Measurements from ENCODE around the gene GSE1. TPM values are rescaled to one million over a fixed set of nuclear protein-coding genes. Genes with fewer than 3 reads are reported as not detected.

The GSE1 gene
- total RNA-seq, 1 donor from 2014 or later: 101 TPM

- no peak for DNase-seq (ENCODE audit: extremely low spot score, unreplicated experiment)
- Mint-ChIP-seq H3K27ac (peak overlapping the region; percentile 62), H3K36me3 (peaks cover 4% of the 10 kb centered on the region), H3K9me3 (no peaks in the 10 kb centered on the region), H3K27me3 (peaks cover 10% of the 10 kb centered on the region), H3K4me3 (peak overlapping the region; percentile 52), H3K4me1 (ENCODE audit: unreplicated experiment) (peaks cover 69% of the 10 kb centered on the region)
- TF ChIP-seq CTCF (conservative IDR thresholded peaks at IDR 0.05): no peak
These were observed 30.7 kb upstream of the GSE1 start for GRCh38 chr16:85582229-85582991.

DNA sequence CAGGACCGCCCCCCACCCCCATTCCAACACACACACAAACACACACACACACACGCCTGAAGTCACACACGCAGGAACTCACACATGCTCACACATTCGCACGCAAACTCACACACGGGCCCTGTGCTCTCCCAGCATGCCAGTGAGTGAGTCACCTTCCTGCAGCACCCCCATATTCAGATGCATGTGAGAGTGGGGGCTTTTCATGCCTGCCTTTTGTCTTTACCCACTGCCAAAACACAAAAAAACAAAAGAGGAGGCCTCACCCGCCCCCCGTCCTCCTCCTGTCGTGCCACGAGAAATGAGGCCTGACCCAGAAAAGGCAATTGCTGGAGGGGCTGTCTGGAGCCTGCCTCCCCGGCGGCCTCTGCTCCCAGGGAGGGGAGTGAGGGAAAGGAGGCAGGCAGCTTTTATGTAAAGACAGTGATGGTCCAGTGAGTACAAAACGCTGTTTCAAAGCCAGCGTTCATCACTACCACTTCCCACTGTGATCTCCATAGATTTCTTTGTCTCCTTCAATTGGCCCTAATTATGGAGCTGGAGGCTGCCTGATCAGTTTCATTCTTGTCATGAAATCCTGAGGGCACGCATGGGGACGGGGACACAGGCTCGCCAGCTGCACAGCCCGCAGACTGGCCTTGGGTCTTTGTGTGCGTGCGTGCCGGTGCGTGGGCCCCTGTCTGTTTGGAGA lies 29.5 kb upstream of the GSE1 start:
- Mint-ChIP-seq H3K36me3 (peaks cover 4% of the 10 kb centered on the region), H3K4me3 (peak overlapping the region; percentile 67), H3K9me3 (no peaks in the 10 kb centered on the region), H3K27me3 (peaks cover 9% of the 10 kb centered on the region), H3K27ac (peak overlapping the region; percentile 70), H3K4me1 (ENCODE audit: unreplicated experiment) (peaks cover 64% of the 10 kb centered on the region)
- no peak for TF ChIP-seq CTCF (conservative IDR thresholded peaks at IDR 0.05)
- DNase-seq (ENCODE audit: extremely low spot score, unreplicated experiment): no peak

DNA sequence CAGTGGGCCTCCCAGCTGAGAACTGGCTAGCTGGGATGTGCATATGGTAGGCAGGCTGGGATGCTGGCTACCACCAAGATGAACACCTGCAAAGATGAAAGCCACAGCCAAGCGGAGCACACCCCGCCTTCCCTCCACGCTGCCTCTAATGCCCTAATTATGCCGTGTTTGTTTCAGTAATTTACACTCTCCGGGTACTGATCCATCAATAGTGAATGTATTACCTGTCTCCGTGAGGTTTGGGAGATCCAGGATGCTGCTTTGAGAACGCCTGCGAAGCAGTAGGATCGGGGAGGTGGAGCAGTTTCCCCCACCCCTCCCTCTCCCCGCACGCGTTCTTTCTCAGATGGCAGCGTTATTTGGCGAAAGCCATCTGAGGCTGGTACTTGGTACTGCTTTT lies 28.9 kb upstream of the GSE1 start:
- Mint-ChIP-seq H3K4me3 (peak overlapping the region; percentile 58), H3K4me1 (ENCODE audit: unreplicated experiment) (peaks cover 58% of the 10 kb centered on the region), H3K27ac (peak overlapping the region; percentile 46), H3K36me3 (peaks cover 4% of the 10 kb centered on the region), H3K27me3 (peaks cover 6% of the 10 kb centered on the region), H3K9me3 (no peaks in the 10 kb centered on the region)
- no peak for TF ChIP-seq CTCF (conservative IDR thresholded peaks at IDR 0.05)
- no peak for DNase-seq (ENCODE audit: extremely low spot score, unreplicated experiment)

GRCh38 chr16:85584819-85585282 lies 28.3 kb upstream of the GSE1 start:
- Mint-ChIP-seq H3K27ac (peak overlapping the region; percentile 46), H3K4me1 (ENCODE audit: unreplicated experiment) (peaks cover 52% of the 10 kb centered on the region), H3K36me3 (peaks cover 3% of the 10 kb centered on the region), H3K27me3 (peaks cover 6% of the 10 kb centered on the region), H3K4me3 (peak overlapping the region; percentile 58), H3K9me3 (no peaks in the 10 kb centered on the region)
- DNase-seq (ENCODE audit: extremely low spot score, unreplicated experiment): no peak
- no peak for TF ChIP-seq CTCF (conservative IDR thresholded peaks at IDR 0.05)

GRCh38 chr16:85585711-85586110 lies 27.4 kb upstream of the GSE1 start:
- Mint-ChIP-seq H3K4me1 (ENCODE audit: unreplicated experiment) (peaks cover 48% of the 10 kb centered on the region), H3K4me3 (no peak overlapping the region)

More at GRCh38 chr16:85585711-85586110, 27.4 kb upstream of the GSE1 start:
- TF ChIP-seq CTCF (conservative IDR thresholded peaks at IDR 0.05): no peak
- Mint-ChIP-seq H3K27ac (no peak overlapping the region), H3K36me3 (no peaks in the 10 kb centered on the region), H3K27me3 (peaks cover 6% of the 10 kb centered on the region), H3K9me3 (no peaks in the 10 kb centered on the region)
- no peak for DNase-seq (ENCODE audit: extremely low spot score, unreplicated experiment)

All from type B pancreatic cell (in vitro differentiated cells).